Measurements from ENCODE around the gene ANO7. TPM values are rescaled to one million over a fixed set of nuclear protein-coding genes. Genes with fewer than 3 reads are reported as not detected.

The ANO7 gene
- polyA plus RNA-seq, 3 donors = 2.1 to 2.7 (median 2.5) TPM

GRCh38 chr2:241272303-241273209 lies 84.1 kb downstream of the ANO7 start:
- peak; percentile 52 for DNase-seq

GRCh38 chr2:241273210-241274020 lies 84.9 kb downstream of the ANO7 start:
- no peak for DNase-seq

- no peak for DNase-seq
These were observed 85.7 kb downstream of the ANO7 start for GRCh38 chr2:241274127-241274526.

Other genes starting within 250 kb of the ANO7 start
- 10 to 100 TPM in 2 of 3 donors, 1 to 10 TPM in 1; 7.6 to 11.0 (median 10.6) TPM for gene SNED1, start 190.1 kb upstream of the ANO7 start, polyA plus RNA-seq (ENCODE audit: insufficient read length in 3 of 3)
- 10 to 100 TPM; 66.2 to 81.5 (median 79.8) TPM for gene MTERF4, start 86.4 kb upstream of the ANO7 start, polyA plus RNA-seq (ENCODE audit: insufficient read length in 3 of 3)
- 10 to 100 TPM; 15.1 to 26.7 (median 23.9) TPM for gene PASK, start 39.2 kb upstream of the ANO7 start, polyA plus RNA-seq (ENCODE audit: insufficient read length in 3 of 3)
- gene PPP1R7, start 38.2 kb upstream of the ANO7 start, polyA plus RNA-seq (ENCODE audit: insufficient read length in 3 of 3) = 10 to 100 TPM; 70.0 to 79.5 (median 77.7) TPM
- gene HDLBP, start 127.0 kb downstream of the ANO7 start, polyA plus RNA-seq (ENCODE audit: insufficient read length in 3 of 3) = 100 to 1,000 TPM; 396 to 409 (median 405) TPM
- gene SEPTIN2, start 127.2 kb downstream of the ANO7 start, polyA plus RNA-seq (ENCODE audit: insufficient read length in 3 of 3) = 100 to 1,000 TPM; 579 to 600 (median 596) TPM
- gene FARP2, start 167.6 kb downstream of the ANO7 start, polyA plus RNA-seq (ENCODE audit: insufficient read length in 3 of 3) = 10 to 100 TPM; 51.7 to 59.8 (median 59.2) TPM